Adrenal gland (tissue), 5 donors: ENCODE measurements around the gene GPR68.
"Not testable (repeated sequence)": the region's sequence is repeated elsewhere in the genome, so short reads cannot be mapped to it uniquely, and the experiment has no call there.

Experiments used
- CTCF ChIP-seq, 6 experiments: fragments of 450-650 bp in 4 of 6; fragments of 200-600 bp in 2 of 6; sonication (generic) in 1 of 6; IDR thresholded peaks; 1 replicate in 5 of 6; 2 replicates in 1 of 6; pipeline versions ENCODE4 v1.5.1 to v1.8.0; 2016 to 2021; ENCODE audit warnings: antibody characterized with exemption in 6 of 6, mild to moderate bottlenecking in 2 of 6, moderate library complexity in 1 of 6
- POLR2A ChIP-seq, 2 donors: fragments of 450-650 bp; IDR thresholded peaks; one replicate each; pipeline ENCODE4 v1.6.1; 2017; ENCODE audit warnings: antibody characterized with exemption in 2 of 2, mild to moderate bottlenecking in 2 of 2, moderate library complexity in 1 of 2
- donor health status: DM: no; HTN: no; CAD: no.

DNA sequence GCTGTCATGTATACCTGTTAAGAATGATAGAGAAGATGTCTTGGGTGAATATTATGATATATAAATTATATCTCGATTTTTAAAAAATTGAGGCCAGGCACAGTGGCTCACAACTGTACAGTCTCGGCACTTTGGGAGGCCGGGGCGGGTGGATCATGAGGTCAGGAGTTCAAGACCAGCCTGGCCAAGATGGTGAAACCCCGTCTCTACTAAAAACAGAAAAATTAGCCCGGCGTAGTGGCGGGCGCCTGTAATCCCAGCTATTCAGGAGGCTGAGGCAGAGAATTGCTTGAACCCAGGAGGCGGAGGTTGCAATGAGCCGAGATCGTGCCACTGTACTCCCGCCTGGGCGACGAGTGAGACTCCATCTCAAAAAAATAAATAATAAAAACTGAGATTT, 21.8 kb upstream of the GPR68 start:
- not testable (repeated sequence) for TF ChIP-seq CTCF, POLR2A (IDR thresholded peaks at IDR 0.05)
